Measurements from ENCODE around the gene C3orf52. TPM values are rescaled to one million over a fixed set of nuclear protein-coding genes. Genes with fewer than 3 reads are reported as not detected.
A peak's percentile ranks its signal among the peaks of the same experiment; 100 is the strongest.

Gene C3orf52
- total RNA-seq, 2 donors from 2014 or later, result 8.6 to 11.0 TPM

- Histone ChIP-seq H3K27ac (peak overlapping the region; percentile 21 to 37), H3K4me1 (replicated peaks) (no peaks in the 10 kb centered on the region), H3K36me3 (no peaks in the 10 kb centered on the region), H3K27me3 (replicated peaks; ENCODE audit: insufficient read depth) (no peaks in the 10 kb centered on the region), H3K9me3 (no peaks in the 10 kb centered on the region), H3K4me3 (no peak overlapping the region)
- no peak for DNase-seq (ENCODE audit: low spot score)
- intact Hi-C loops (cut with DNase I), result no loop called here
- no peak for TF ChIP-seq POLR2A (IDR thresholded peaks at IDR 0.05)
- TF ChIP-seq, protein P1, sequence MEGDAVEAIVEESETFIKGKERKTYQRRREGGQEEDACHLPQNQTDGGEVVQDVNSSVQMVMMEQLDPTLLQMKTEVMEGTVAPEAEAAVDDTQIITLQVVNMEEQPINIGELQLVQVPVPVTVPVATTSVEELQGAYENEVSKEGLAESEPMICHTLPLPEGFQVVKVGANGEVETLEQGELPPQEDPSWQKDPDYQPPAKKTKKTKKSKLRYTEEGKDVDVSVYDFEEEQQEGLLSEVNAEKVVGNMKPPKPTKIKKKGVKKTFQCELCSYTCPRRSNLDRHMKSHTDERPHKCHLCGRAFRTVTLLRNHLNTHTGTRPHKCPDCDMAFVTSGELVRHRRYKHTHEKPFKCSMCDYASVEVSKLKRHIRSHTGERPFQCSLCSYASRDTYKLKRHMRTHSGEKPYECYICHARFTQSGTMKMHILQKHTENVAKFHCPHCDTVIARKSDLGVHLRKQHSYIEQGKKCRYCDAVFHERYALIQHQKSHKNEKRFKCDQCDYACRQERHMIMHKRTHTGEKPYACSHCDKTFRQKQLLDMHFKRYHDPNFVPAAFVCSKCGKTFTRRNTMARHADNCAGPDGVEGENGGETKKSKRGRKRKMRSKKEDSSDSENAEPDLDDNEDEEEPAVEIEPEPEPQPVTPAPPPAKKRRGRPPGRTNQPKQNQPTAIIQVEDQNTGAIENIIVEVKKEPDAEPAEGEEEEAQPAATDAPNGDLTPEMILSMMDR (IDR thresholded peaks at IDR 0.05), result no peak
- peak; percentile 74 for TF ChIP-seq POLR2AphosphoS5 (IDR thresholded peaks at IDR 0.05)
- 35% methylated on average over 5 of the region's 5 CpGs for WGBS
Observed at GRCh38 chr3:112109322-112109721, 23.1 kb downstream of the C3orf52 start.

DNA sequence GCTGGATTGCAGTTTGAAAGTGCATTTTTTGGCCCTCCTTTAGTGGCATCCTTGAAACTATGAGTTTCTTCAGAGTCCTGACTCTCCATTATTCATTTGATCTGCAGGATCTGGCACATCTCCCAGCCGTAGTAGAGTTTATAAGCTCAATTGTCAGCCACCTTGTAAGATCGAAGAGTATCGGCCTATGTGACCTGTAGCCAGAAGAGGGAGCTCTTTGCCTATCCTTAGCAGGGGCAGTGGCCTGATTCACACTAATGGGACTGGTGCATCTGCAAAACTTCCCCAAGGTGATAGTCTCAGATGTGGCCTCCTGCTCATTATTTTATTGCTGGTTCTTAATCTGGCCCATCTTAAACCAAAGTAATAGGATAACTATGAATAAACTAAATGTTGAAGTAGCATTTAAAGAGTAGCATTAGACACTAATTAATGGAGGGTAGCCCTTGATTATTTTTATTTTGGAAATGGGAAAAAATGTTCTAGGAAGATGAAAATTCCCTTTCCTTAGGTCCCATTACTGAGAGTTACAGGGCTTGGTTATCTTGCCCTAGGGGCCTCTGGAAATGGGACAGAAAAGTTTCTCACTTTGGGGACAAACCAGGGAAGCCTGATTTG is 25.7 kb downstream of the C3orf52 start:
- H3K9me3 ChIP-seq, result no peaks in the 10 kb centered on the region
- no peak overlapping the region for H3K27ac ChIP-seq
- H3K36me3 ChIP-seq, result no peaks in the 10 kb centered on the region
- DNase-seq (ENCODE audit: low spot score), result peak; percentile 66
- no peaks in the 10 kb centered on the region for H3K27me3 ChIP-seq (replicated peaks; ENCODE audit: insufficient read depth)
- WGBS, result 22% methylated on average over 3 of the region's 3 CpGs
- H3K4me3 ChIP-seq, result no peak overlapping the region
- intact Hi-C loops (cut with DNase I), result loop anchor here (10.0 kb wide), 1 partner anchor 423 kb away; no protein-coding TSS in a partner anchor
- TF ChIP-seq POLR2AphosphoS5 (IDR thresholded peaks at IDR 0.05) (peak; percentile 72), POLR2A (IDR thresholded peaks at IDR 0.05) (no peak)
- TF ChIP-seq, protein P1 (IDR thresholded peaks at IDR 0.05), result peak in 3 of 4 experiments; percentile 48 to 67 (median 64)
- no peaks in the 10 kb centered on the region for H3K4me1 ChIP-seq (replicated peaks)

GRCh38 chr3:112114576-112115160 is 28.5 kb downstream of the C3orf52 start:
- Histone ChIP-seq H3K9me3 (no peaks in the 10 kb centered on the region), H3K27ac (no peak overlapping the region), H3K36me3 (no peaks in the 10 kb centered on the region), H3K4me3 (no peak overlapping the region), H3K27me3 (replicated peaks; ENCODE audit: insufficient read depth) (no peaks in the 10 kb centered on the region), H3K4me1 (replicated peaks) (no peaks in the 10 kb centered on the region)
- intact Hi-C loops (cut with DNase I), result loop anchor here (10.0 kb wide), 1 partner anchor 420 kb away; no protein-coding TSS in a partner anchor
- 97% methylated on average over 6 of the region's 6 CpGs for WGBS
- DNase-seq (ENCODE audit: low spot score), result no peak
- TF ChIP-seq POLR2A (IDR thresholded peaks at IDR 0.05) (no peak), POLR2AphosphoS5 (IDR thresholded peaks at IDR 0.05) (no peak)
- TF ChIP-seq, protein P1 (IDR thresholded peaks at IDR 0.05), result no peak

- Histone ChIP-seq H3K4me1 (replicated peaks) (no peaks in the 10 kb centered on the region), H3K9me3 (no peaks in the 10 kb centered on the region), H3K27ac (no peak overlapping the region), H3K4me3 (no peak overlapping the region), H3K36me3 (no peaks in the 10 kb centered on the region), H3K27me3 (replicated peaks; ENCODE audit: insufficient read depth) (no peaks in the 10 kb centered on the region)
- WGBS, result 91% methylated on average over 6 of the region's 6 CpGs
- intact Hi-C loops (cut with DNase I), result loop anchor here (10.0 kb wide), 1 partner anchor 420 kb away; no protein-coding TSS in a partner anchor
- TF ChIP-seq POLR2AphosphoS5 (IDR thresholded peaks at IDR 0.05), result no peak
- no peak for TF ChIP-seq POLR2A (IDR thresholded peaks at IDR 0.05)
- TF ChIP-seq, protein P1 (IDR thresholded peaks at IDR 0.05), result no peak
- no peak for DNase-seq (ENCODE audit: low spot score)
Observed at GRCh38 chr3:112115161-112115739, 29.1 kb downstream of the C3orf52 start.

Data from prostate gland (tissue), 2 donors.